H9 (cell line): Measurements from ENCODE around the gene C2orf66. TPM values are rescaled to one million over a fixed set of nuclear protein-coding genes. Genes with fewer than 3 reads are reported as not detected.

Source experiments
- DNase-seq: peaks from one replicate; pipeline ENCODE4 v3.0.0-alpha.2; 2017
- H2AFZ ChIP-seq: one replicate; pipeline ENCODE4 v1.6.1; 2013; ENCODE audit warnings: mild to moderate bottlenecking, low read length, control low read depth, moderate library complexity
- H2AK5ac ChIP-seq: 2 replicates; pipeline ENCODE4 v1.6.1; 2013; ENCODE audit warnings: low read length, control low read depth, mixed read lengths; ENCODE audit not compliant: insufficient read length
- H2BK120ac ChIP-seq: one replicate; pipeline ENCODE4 v1.6.1; 2013; ENCODE audit warnings: low read depth, mild to moderate bottlenecking, low read length, control low read depth, inconsistent platforms; ENCODE audit not compliant: poor library complexity, severe bottlenecking
- H2BK12ac ChIP-seq: 2 replicates; pipeline ENCODE4 v1.6.1; 2013; ENCODE audit warnings: low read length, control low read depth, mixed read lengths, low read depth; ENCODE audit not compliant: insufficient read length
- H2BK15ac ChIP-seq: 2 replicates; pipeline ENCODE4 v1.6.1; 2013; ENCODE audit warnings: low read depth, low read length, control low read depth
- H2BK20ac ChIP-seq: one replicate; pipeline ENCODE4 v1.6.1; 2013; ENCODE audit warnings: low read depth, mild to moderate bottlenecking, low read length, control low read depth, inconsistent platforms; ENCODE audit not compliant: poor library complexity, severe bottlenecking
- H2BK5ac ChIP-seq: 2 replicates; pipeline ENCODE4 v1.6.1; 2013; ENCODE audit warnings: low read length, control low read depth, mixed read lengths; ENCODE audit not compliant: insufficient read length
- H3K14ac ChIP-seq: 2 replicates; pipeline ENCODE4 v1.6.1; 2013; ENCODE audit warnings: low read length, control low read depth; ENCODE audit not compliant: insufficient read depth
- H3K18ac ChIP-seq: 2 replicates; pipeline ENCODE4 v1.6.1; 2013; ENCODE audit warnings: low read depth, mild to moderate bottlenecking, mixed read lengths, low read length, control low read depth; ENCODE audit not compliant: insufficient read length
- H3K23ac ChIP-seq: 2 replicates; pipeline ENCODE4 v1.6.1; 2013; ENCODE audit warnings: low read length, control low read depth, mixed read lengths, low read depth; ENCODE audit not compliant: insufficient read length
- H3K23me2 ChIP-seq: 2 replicates; pipeline ENCODE4 v1.6.1; 2013; ENCODE audit warnings: low read depth, mild to moderate bottlenecking, mixed read lengths, low read length, control low read depth; ENCODE audit not compliant: insufficient read length, poor library complexity, severe bottlenecking
- H3K27ac ChIP-seq: 2 replicates; pipeline ENCODE4 v1.5.1; 2013; ENCODE audit warnings: low read length, control low read depth, mixed read lengths, low read depth; ENCODE audit not compliant: insufficient read length
- H3K27me3 ChIP-seq: 2 replicates; pipeline ENCODE4 v1.6.1; 2013; ENCODE audit warnings: low read length, control low read depth, inconsistent platforms; ENCODE audit not compliant: insufficient read depth
- H3K4ac ChIP-seq: 2 replicates; pipeline ENCODE4 v1.6.1; 2013; ENCODE audit warnings: low read depth, mild to moderate bottlenecking, control low read depth, inconsistent platforms, low read length, moderate library complexity
- H3K4me1 ChIP-seq: 2 replicates; pipeline ENCODE4 v1.6.1; 2013; ENCODE audit warnings: low read length, control low read depth, inconsistent platforms; ENCODE audit not compliant: insufficient read depth
- H3K4me2 ChIP-seq: 2 replicates; pipeline ENCODE4 v1.6.1; 2013; ENCODE audit warnings: low read length, control low read depth, mixed read lengths; ENCODE audit not compliant: insufficient read length, insufficient read depth
- H3K56ac ChIP-seq: 2 replicates; pipeline ENCODE4 v1.6.1; 2013; ENCODE audit warnings: low read depth, mild to moderate bottlenecking, mixed read lengths, low read length, control low read depth; ENCODE audit not compliant: insufficient read length
- H3K79me1 ChIP-seq: 2 replicates; pipeline ENCODE4 v1.6.1; 2013; ENCODE audit warnings: low read depth, mild to moderate bottlenecking, moderate library complexity, low read length, control low read depth, inconsistent platforms; ENCODE audit not compliant: insufficient read depth, poor library complexity, severe bottlenecking
- H3K79me2 ChIP-seq: 2 replicates; pipeline ENCODE4 v1.6.1; 2013; ENCODE audit warnings: low read length, control low read depth, inconsistent platforms; ENCODE audit not compliant: insufficient read depth
- H3K9ac ChIP-seq: 2 replicates; pipeline ENCODE4 v1.6.1; 2013; ENCODE audit warnings: low read length, control low read depth, mixed read lengths; ENCODE audit not compliant: insufficient read length; ENCODE audit errors: extremely low read depth
- H3K9me3 ChIP-seq: one replicate; pipeline ENCODE4 v1.6.1; 2013; ENCODE audit warnings: low read depth, low read length, inconsistent platforms; ENCODE audit not compliant: control insufficient read depth
- H3T11ph ChIP-seq: one replicate; pipeline ENCODE4 v1.6.1; 2013; ENCODE audit warnings: mild to moderate bottlenecking, low read length, control low read depth, inconsistent platforms
- H4K20me1 ChIP-seq: one replicate; pipeline ENCODE4 v1.6.1; 2013; ENCODE audit not compliant: control insufficient read depth, insufficient read length, insufficient read depth
- H4K5ac ChIP-seq: 2 replicates; pipeline ENCODE4 v1.6.1; 2013; ENCODE audit warnings: low read depth, mild to moderate bottlenecking, mixed read lengths, low read length, control low read depth; ENCODE audit not compliant: insufficient read length
- H4K8ac ChIP-seq: replicated peaks from 2 replicates; pipeline ENCODE4 v1.6.1; 2013; ENCODE audit warnings: low read length, control low read depth, mixed read lengths, low read depth; ENCODE audit not compliant: insufficient read length
- H4K91ac ChIP-seq: 2 replicates; pipeline ENCODE4 v1.6.1; 2013; ENCODE audit warnings: low read depth, mild to moderate bottlenecking, moderate library complexity, mixed read lengths, low read length, control low read depth; ENCODE audit not compliant: insufficient read length
- H3K27ac Mint-ChIP-seq, 3 experiments: 2 replicates in 2 of 3; 3 replicates in 1 of 3; pipeline ENCODE4 v1.8.0; 2020 to 2021; ENCODE audit warnings: mixed read lengths in 3 of 3, mild to moderate bottlenecking in 1 of 3, moderate library complexity in 1 of 3
- H3K27me3 Mint-ChIP-seq: 2 replicates; pipeline ENCODE4 v1.8.0; 2021; ENCODE audit warnings: low read depth, mild to moderate bottlenecking, moderate library complexity, mixed read lengths
- H3K36me3 Mint-ChIP-seq, 3 experiments: 2 replicates in 2 of 3; 3 replicates in 1 of 3; pipeline ENCODE4 v1.8.0; 2020 to 2021; ENCODE audit warnings: low read depth in 3 of 3, mixed read lengths in 3 of 3; ENCODE audit not compliant: insufficient read depth in 1 of 3
- H3K4me1 Mint-ChIP-seq, 2 experiments: 2 replicates each; pipeline ENCODE4 v1.8.0; 2020; ENCODE audit warnings: mixed read lengths in 2 of 2
- H3K4me3 Mint-ChIP-seq, 2 experiments: 2 replicates in 1 of 2; 3 replicates in 1 of 2; pipeline ENCODE4 v1.8.0; 2020 to 2021; ENCODE audit warnings: mild to moderate bottlenecking in 2 of 2, mixed read lengths in 2 of 2, moderate library complexity in 1 of 2
- H3K9me3 Mint-ChIP-seq, 2 experiments: 2 replicates in 1 of 2; 3 replicates in 1 of 2; pipeline ENCODE4 v1.8.0; 2020; ENCODE audit warnings: mild to moderate bottlenecking in 2 of 2, mixed read lengths in 2 of 2, moderate library complexity in 1 of 2
- WGBS: extraction: QIAGEN DNeasy Blood & Tissue Kit; methylation state at CpG from one replicate; pipeline ENCODE4 v1.1.7; 2013; ENCODE audit warnings: missing lambda C conversion rate, low lambda C conversion rate, mixed read lengths; ENCODE audit not compliant: insufficient read length; ENCODE audit errors: extremely low coverage; 5-methylcytosine and 5-hydroxymethylcytosine counted together
- long read RNA-seq: library from polyadenylated mRNA; unstranded; transcript quantifications from one replicate; pipeline ENCODE4 v2.0.0, GENCODE V29; 2020
- total RNA-seq: library from RNA; stranded (reverse); gene quantifications from 2 replicates; pipeline ENCODE4 v1.2.1, GENCODE V29; 2021
- TF ChIP-seq, protein P1 (sequence below): fragments of 200-600 bp; sonication (generic); conservative IDR thresholded peaks from 3 replicates; pipeline ENCODE4 v1.8.0; 2021; ENCODE audit warnings: antibody characterized with exemption, mild to moderate bottlenecking

C2orf66 gene
- total RNA-seq = not detected in 2 replicates
- long read RNA-seq = 0 reads

DNA sequence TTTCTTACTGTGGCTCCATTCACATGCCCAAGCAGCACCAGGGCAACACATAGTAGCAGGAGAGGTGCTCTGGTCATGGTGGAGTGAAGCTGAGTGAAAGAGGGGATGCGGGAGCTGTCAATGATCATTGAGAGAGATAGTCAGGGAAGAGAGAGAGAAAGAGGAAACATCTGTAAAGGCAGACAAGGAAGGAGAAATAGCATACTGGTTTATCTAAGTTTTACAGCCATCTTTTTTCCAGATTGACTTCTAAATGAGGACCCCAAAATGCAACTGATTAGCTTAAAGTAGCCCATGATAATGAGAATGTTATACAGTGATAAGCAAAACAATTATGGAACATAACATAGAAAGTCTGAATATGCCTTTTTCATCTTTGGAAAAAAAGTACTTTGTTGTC lies at the start of gene C2orf66:
Gene C2orf66, minus strand, starts transcription at position 96 of the 400 bp plus-strand sequence. Its CDS starts 19 bp downstream, at position 77.
- Histone ChIP-seq H2BK20ac (no peak within 1 kb of the TSS), H3K9me3 (no peaks in the 10 kb centered on the region), H3K23me2 (no peaks in the 10 kb centered on the region), H3K56ac (no peak within 1 kb of the TSS), H2AFZ (no peak within 1 kb of the TSS), H3K18ac (no peak within 1 kb of the TSS), H4K8ac (no peak within 1 kb of the TSS), H3K23ac (no peak within 1 kb of the TSS), H2BK120ac (no peak within 1 kb of the TSS), H3K4me2 (no peak within 1 kb of the TSS), H3K79me1 (no peaks in the 10 kb centered on the region), H4K5ac (no peak within 1 kb of the TSS), H2BK5ac (no peak within 1 kb of the TSS), H3K4ac (no peak within 1 kb of the TSS), H3T11ph (no peak within 1 kb of the TSS), H3K4me1 (no peaks in the 10 kb centered on the region), H2BK12ac (peak within 1 kb of the TSS; percentile 80), H2AK5ac (no peak within 1 kb of the TSS), H3K27me3 (no peaks in the 10 kb centered on the region), H3K27ac (no peak within 1 kb of the TSS), H3K14ac (no peak within 1 kb of the TSS), H3K79me2 (no peaks in the 10 kb centered on the region), H3K9ac (no peak within 1 kb of the TSS), H2BK15ac (no peak within 1 kb of the TSS), H4K20me1 (no peaks in the 10 kb centered on the region), H4K91ac (no peak within 1 kb of the TSS)
- no peak for DNase-seq
- WGBS = no CpG with 5 or more reads among the region's 1 CpG
- no peaks in the 10 kb centered on the region for H3K36me3 Mint-ChIP-seq
- peaks cover 2 to 3% of the 10 kb centered on the region in 2 experiments; a peak in 2 of 5 replicates for H3K9me3 Mint-ChIP-seq
- H3K4me1 Mint-ChIP-seq = no peaks in the 10 kb centered on the region
- TF ChIP-seq, protein P1, sequence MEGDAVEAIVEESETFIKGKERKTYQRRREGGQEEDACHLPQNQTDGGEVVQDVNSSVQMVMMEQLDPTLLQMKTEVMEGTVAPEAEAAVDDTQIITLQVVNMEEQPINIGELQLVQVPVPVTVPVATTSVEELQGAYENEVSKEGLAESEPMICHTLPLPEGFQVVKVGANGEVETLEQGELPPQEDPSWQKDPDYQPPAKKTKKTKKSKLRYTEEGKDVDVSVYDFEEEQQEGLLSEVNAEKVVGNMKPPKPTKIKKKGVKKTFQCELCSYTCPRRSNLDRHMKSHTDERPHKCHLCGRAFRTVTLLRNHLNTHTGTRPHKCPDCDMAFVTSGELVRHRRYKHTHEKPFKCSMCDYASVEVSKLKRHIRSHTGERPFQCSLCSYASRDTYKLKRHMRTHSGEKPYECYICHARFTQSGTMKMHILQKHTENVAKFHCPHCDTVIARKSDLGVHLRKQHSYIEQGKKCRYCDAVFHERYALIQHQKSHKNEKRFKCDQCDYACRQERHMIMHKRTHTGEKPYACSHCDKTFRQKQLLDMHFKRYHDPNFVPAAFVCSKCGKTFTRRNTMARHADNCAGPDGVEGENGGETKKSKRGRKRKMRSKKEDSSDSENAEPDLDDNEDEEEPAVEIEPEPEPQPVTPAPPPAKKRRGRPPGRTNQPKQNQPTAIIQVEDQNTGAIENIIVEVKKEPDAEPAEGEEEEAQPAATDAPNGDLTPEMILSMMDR = no peak
- no peak within 1 kb of the TSS for H3K4me3 Mint-ChIP-seq
- H3K27ac Mint-ChIP-seq = no peak within 1 kb of the TSS; a peak in 1 of 7 replicates
- H3K27me3 Mint-ChIP-seq = peaks cover 13% of the 10 kb centered on the region
